Neutrophil (primary cell): ENCODE data around the gene ARFGEF3.

Source experiments
- H3K27ac ChIP-seq: fragments of 200-600 bp; sonication (generic); 2 replicates; pipeline ENCODE4 v1.5.1; 2016; ENCODE audit warnings: mild to moderate bottlenecking, moderate library complexity
- H3K27me3 ChIP-seq: fragments of 200-600 bp; sonication (generic); 2 replicates; pipeline ENCODE4 v1.6.0; 2016; ENCODE audit warnings: mild to moderate bottlenecking
- H3K36me3 ChIP-seq: fragments of 200-600 bp; sonication (generic); 2 replicates; pipeline ENCODE4 v1.5.1; 2017
- H3K4me1 ChIP-seq, 2 experiments: fragments of 200-600 bp in 1 of 2; sonication (generic) in 1 of 2; 1 replicate in 1 of 2; 2 replicates in 1 of 2; pipeline versions ENCODE4 v1.5.1 to v1.6.1; 2013 to 2016; ENCODE audit warnings: low read depth in 1 of 2, low read length in 1 of 2, mild to moderate bottlenecking in 1 of 2, moderate library complexity in 1 of 2; ENCODE audit not compliant: control insufficient read depth in 1 of 2, insufficient read depth in 1 of 2
- H3K4me3 ChIP-seq, 2 experiments: fragments of 200-600 bp in 1 of 2; sonication (generic) in 1 of 2; 1 replicate in 1 of 2; 2 replicates in 1 of 2; pipeline ENCODE4 v1.5.1; 2013 to 2016; ENCODE audit warnings: low read depth in 1 of 2, low read length in 1 of 2, mild to moderate bottlenecking in 1 of 2, moderate library complexity in 1 of 2
- H3K9me3 ChIP-seq: fragments of 200-600 bp; sonication (generic); 2 replicates; pipeline ENCODE4 v1.5.1; 2016
- TF ChIP-seq, protein P1 (sequence below): fragments of 200-600 bp; sonication (generic); IDR thresholded peaks from 2 replicates; pipeline ENCODE4 v1.5.1; 2016; ENCODE audit warnings: antibody characterized with exemption

The ARFGEF3 gene

DNA sequence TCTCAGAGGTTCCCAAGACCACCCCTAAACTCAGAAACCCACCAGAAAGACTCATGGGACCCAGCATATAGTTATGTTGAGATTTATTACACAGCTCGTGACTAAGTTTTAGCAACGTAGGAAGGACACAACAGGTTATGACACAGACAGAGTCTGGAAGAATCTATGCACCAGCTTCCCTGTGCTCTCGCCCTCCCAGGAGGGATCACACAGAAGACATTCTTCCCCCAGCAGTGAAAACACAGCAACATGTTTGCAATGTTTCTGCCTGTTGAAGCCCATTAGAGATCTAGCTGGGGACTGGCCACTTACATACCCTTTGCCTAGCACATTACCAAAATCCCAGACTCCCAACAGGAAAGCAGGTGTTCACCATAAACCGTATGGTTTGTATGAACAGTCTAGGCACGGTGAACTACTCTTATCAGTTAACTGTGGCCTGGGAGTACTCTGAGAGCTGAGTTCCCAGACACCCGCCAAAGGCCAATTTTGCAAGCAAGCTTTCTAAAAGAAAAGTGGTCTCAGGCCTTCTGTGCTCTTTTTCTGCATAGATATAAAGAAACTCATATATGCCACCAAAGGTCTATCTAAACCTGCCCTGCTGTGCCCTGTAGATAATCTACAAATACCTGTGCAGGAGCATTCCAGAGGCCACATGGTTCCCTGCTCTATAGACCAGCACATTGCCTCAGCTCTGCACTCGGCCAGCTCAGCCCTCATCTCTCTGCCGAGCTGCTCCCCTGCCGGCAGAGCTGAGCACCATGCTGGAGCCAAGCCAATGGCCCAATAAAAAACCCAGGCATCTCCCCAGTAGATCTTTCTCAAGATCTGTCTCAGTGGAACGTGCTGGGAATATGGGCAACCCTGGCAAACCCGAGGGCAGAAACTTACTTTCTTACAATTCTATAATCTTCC, 146.3 kb downstream of the ARFGEF3 start:
- H3K36me3 ChIP-seq = no peaks in the 10 kb centered on the region
- no peak overlapping the region for H3K27ac ChIP-seq
- TF ChIP-seq, protein P1, sequence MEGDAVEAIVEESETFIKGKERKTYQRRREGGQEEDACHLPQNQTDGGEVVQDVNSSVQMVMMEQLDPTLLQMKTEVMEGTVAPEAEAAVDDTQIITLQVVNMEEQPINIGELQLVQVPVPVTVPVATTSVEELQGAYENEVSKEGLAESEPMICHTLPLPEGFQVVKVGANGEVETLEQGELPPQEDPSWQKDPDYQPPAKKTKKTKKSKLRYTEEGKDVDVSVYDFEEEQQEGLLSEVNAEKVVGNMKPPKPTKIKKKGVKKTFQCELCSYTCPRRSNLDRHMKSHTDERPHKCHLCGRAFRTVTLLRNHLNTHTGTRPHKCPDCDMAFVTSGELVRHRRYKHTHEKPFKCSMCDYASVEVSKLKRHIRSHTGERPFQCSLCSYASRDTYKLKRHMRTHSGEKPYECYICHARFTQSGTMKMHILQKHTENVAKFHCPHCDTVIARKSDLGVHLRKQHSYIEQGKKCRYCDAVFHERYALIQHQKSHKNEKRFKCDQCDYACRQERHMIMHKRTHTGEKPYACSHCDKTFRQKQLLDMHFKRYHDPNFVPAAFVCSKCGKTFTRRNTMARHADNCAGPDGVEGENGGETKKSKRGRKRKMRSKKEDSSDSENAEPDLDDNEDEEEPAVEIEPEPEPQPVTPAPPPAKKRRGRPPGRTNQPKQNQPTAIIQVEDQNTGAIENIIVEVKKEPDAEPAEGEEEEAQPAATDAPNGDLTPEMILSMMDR = no peak
- H3K4me3 ChIP-seq = no peak overlapping the region
- H3K27me3 ChIP-seq = no peaks in the 10 kb centered on the region
- H3K9me3 ChIP-seq = no peaks in the 10 kb centered on the region
- H3K4me1 ChIP-seq = no peaks in the 10 kb centered on the region

DNA sequence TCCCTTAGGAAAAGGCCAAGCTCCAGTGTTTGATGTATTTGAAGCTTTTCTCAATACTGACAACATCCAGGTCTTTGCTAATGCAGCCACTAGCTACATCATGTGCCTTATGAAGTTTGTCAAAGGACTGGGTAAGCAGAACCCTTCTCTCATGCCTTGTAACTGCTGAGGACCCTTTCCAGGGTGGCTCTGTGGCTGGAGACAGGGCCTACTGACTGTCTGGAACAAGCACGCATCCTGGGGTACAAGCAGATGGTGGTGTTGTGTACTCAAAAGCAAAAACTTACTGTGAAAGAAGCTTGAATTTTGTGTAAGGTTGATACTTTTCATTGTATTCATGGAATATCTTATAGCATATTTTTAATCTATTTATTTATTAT, 147.0 kb downstream of the ARFGEF3 start:
- H3K36me3 ChIP-seq = no peaks in the 10 kb centered on the region
- H3K4me3 ChIP-seq = no peak overlapping the region
- TF ChIP-seq, protein P1 = no peak
- no peaks in the 10 kb centered on the region for H3K4me1 ChIP-seq
- H3K9me3 ChIP-seq = no peaks in the 10 kb centered on the region
- no peaks in the 10 kb centered on the region for H3K27me3 ChIP-seq
- H3K27ac ChIP-seq = no peak overlapping the region

DNA sequence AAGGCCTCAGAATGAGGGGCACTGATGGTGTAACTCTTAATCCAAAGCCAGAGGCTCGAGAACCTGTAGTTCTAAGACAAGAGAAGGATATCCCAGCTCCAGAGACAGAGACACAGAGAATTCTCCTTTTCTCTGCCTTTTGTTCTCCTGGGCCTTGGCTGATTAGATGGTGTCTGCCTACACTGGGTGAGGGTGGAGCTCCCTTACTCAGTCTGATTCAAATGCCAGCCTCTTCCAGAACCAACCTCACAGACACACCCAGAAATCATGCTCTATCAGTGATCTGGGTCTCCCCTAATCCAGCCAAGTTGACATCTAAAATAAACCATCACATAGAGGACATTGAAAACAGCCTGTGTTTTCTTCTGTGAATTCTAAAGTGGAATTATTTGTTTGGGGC, 148.0 kb downstream of the ARFGEF3 start:
- H3K4me1 ChIP-seq = no peaks in the 10 kb centered on the region
- TF ChIP-seq, protein P1 = no peak
- no peak overlapping the region for H3K4me3 ChIP-seq
- no peaks in the 10 kb centered on the region for H3K9me3 ChIP-seq
- H3K27me3 ChIP-seq = no peaks in the 10 kb centered on the region
- no peaks in the 10 kb centered on the region for H3K36me3 ChIP-seq
- H3K27ac ChIP-seq = no peak overlapping the region

DNA sequence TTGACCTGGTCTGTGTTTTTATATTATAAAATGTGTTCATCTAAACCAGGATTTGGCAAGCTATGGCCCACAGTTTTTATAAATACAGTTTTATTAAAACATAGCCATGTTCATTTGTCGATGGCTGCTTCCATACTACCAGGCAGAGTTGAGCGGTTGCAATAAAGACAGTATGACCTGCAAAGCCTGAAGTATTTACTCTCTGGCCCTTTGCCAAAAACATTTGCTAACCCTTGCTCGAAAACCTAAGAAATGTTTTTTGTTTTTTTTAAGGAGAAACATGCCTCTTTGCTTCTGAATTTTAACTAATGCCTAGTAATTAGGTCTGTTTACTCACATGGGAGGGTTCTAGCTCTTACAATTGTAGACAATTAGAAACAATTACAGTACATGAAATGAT, 148.6 kb downstream of the ARFGEF3 start:
- H3K27ac ChIP-seq = no peak overlapping the region
- H3K27me3 ChIP-seq = no peaks in the 10 kb centered on the region
- no peaks in the 10 kb centered on the region for H3K4me1 ChIP-seq
- TF ChIP-seq, protein P1 = no peak
- H3K36me3 ChIP-seq = no peaks in the 10 kb centered on the region
- H3K9me3 ChIP-seq = no peaks in the 10 kb centered on the region
- no peak overlapping the region for H3K4me3 ChIP-seq

DNA sequence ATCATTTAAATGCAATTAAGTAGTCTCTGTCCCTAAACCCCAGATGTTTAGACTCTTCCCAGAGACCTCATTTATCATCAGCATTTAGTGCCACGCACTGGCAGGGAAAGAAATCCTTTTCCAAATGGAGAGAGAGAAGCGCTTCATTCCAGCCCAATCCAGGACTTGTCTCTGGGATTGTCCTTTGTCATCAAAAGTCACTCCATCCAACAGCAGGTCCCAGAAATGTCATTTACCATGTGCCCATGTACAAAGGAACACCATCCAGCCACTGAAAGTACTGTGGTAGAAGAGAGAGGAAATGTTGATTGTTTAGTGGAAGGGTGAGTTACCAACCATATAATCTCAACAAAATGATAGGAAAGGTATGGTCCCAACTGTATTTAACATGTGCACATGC, 149.1 kb downstream of the ARFGEF3 start:
- Histone ChIP-seq H3K4me1 (no peaks in the 10 kb centered on the region), H3K4me3 (no peak overlapping the region), H3K36me3 (no peaks in the 10 kb centered on the region), H3K27me3 (no peaks in the 10 kb centered on the region), H3K9me3 (no peaks in the 10 kb centered on the region), H3K27ac (no peak overlapping the region)
- TF ChIP-seq, protein P1 = no peak
